Measurements from ENCODE around the gene CNTNAP2.

DNA sequence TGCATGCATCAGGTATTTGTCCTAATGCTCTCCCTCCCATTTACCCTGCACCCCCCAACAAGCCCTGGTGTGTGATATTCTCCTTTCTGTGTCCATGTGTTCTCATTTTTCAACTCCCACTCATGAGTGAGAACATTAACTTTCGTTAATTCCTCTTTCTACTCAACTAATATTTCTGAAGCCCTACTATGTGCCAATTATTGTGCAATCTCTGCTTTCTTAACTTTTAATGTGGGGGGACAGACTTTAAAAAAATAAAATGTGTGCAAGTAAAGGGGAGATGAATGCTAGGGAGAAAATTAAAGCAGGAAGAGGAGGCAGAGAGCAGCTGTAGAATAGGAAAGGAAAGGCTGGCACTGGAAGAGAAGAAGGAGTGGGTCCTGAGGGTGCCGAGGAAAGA is 1520.0 kb downstream of the CNTNAP2 start:
- TF ChIP-seq POLR2AphosphoS5 (IDR thresholded peaks at IDR 0.05) (no peak), POLR2A (IDR thresholded peaks at IDR 0.05) (no peak)
- TF ChIP-seq, protein P1, sequence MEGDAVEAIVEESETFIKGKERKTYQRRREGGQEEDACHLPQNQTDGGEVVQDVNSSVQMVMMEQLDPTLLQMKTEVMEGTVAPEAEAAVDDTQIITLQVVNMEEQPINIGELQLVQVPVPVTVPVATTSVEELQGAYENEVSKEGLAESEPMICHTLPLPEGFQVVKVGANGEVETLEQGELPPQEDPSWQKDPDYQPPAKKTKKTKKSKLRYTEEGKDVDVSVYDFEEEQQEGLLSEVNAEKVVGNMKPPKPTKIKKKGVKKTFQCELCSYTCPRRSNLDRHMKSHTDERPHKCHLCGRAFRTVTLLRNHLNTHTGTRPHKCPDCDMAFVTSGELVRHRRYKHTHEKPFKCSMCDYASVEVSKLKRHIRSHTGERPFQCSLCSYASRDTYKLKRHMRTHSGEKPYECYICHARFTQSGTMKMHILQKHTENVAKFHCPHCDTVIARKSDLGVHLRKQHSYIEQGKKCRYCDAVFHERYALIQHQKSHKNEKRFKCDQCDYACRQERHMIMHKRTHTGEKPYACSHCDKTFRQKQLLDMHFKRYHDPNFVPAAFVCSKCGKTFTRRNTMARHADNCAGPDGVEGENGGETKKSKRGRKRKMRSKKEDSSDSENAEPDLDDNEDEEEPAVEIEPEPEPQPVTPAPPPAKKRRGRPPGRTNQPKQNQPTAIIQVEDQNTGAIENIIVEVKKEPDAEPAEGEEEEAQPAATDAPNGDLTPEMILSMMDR (IDR thresholded peaks at IDR 0.05) = no peak
